ENCODE measurements around the gene PNPT1.
A peak's percentile ranks its signal among the peaks of the same experiment; 100 is the strongest.

Gene PNPT1

DNA sequence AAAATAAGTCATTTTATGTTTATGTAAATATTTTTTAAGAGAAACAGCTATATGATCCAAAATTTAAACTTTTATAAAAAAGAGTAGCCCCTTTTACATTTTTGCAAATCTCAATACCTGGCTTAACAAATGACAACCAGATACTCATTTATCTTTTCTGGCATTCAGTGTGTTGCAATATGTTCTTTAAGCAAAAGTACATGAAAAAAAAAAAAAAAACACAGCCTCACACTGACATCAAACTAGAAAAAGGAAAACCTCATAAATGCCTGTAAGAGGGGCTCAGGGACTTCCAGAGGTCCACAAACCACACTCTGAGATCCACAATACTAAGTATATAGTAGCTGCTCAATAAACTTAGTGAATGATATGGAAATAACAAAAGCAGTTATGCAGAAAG, 98.1 kb downstream of the PNPT1 start:
- FAIRE-seq = peak; percentile 55

DNA sequence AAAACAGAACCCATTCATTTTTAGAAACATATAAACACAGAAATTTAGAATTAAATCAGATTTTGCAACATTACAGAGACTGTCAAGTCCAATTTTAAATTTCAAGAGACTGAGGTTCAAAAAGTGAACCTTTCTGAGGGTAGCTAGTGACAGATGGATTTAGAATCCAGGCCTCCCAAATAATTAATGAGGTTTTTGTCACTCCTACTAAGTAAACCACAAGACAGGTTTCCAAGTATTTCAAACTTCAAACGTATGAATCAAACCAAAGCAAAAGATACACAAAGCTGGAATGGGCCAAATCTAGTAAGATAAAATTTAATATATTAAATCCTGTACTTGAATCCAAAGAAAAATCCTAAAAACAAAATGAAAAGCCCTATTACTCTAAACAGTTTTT, 101.5 kb downstream of the PNPT1 start:
- no peak for FAIRE-seq

DNA sequence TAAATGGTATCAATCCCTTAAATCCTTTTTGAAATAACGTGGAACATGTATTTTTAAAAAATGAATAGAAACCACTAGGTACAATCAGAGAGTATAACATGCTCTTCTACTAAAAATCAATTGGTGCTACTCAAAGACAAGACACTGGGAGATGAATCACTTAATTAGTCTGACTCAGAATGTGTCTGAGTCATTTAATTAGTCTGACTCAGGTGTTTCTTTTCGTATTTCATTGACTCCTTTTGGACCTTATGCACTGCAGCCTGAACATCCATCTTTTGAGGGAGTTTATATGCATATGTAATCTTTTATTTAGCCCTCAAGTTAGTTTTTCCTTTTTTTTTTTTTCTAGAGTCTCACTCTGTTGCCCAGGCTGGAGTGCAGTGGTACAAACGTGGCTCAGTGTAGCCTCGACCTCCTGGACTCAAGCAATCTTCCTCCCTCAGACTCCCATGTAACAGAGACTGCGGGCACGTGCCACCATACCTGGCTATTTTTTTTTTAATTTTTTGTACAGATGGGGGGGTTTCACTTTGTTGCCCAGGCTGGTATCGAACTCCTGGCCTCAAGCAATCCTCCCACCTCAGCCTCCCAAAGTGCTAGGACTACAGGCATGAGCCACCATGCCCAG, 102.7 kb downstream of the PNPT1 start:
- FAIRE-seq = no peak

DNA sequence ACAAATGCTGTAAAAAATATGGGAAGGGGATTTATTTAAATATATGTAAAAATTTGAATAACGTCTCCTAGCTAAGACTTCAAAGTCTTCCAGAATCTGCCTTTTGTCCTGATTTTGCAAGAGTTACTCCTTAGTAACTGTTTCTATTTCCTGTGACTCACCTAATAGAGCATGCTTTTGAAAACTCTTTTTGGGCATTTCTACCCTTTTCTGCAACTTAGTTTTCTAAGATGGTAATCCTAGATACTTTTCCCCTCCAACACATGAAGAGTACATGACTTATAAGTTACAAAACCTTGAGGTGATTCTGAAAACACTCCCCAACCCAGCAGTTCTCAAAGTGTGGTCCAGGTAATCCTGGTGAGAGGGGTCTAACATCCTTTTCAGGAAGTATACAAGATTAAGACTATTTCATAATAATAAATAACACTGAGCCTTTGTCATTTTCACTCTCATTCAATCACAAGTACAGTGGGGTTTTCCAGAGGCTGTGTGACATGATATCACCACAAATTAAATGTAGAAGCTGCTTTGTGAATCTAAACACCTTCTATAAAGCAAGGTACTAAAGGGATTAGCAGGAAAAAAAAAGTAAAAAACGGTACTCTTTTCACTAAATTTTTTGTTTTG, 108.1 kb downstream of the PNPT1 start:
- FAIRE-seq = no peak
